Small intestine (tissue), 7 donors: ENCODE measurements around the gene BMP8B. TPM values are rescaled to one million over a fixed set of nuclear protein-coding genes. Genes with fewer than 3 reads are reported as not detected.

Experiments
- DNase-seq, 2 donors: peaks; one replicate each; pipeline versions ENCODE4 v3.0.0 to v3.0.0-alpha.2; 2013
- FAIRE-seq: peaks from 2 replicates; lab custom pipeline; 2012; peaks lifted over from hg19 to GRCh38; lab: Jason Lieb, UNC
- H3K27ac ChIP-seq, 3 donors: one replicate each; pipeline ENCODE4 v1.5.1; 2013; ENCODE audit warnings: low read length in 2 of 3, mild to moderate bottlenecking in 2 of 3, control low read depth in 1 of 3, inconsistent platforms in 1 of 3, low read depth in 1 of 3, moderate library complexity in 1 of 3
- H3K27me3 ChIP-seq, 3 donors: one replicate each; pipeline ENCODE4 v1.6.1; 2013; ENCODE audit warnings: low read length in 3 of 3, inconsistent platforms in 1 of 3; ENCODE audit not compliant: control insufficient read depth in 3 of 3, insufficient read depth in 3 of 3
- H3K36me3 ChIP-seq, 3 donors: one replicate each; pipeline ENCODE4 v1.6.1; 2013; ENCODE audit warnings: low read length in 3 of 3, inconsistent platforms in 1 of 3, low read depth in 1 of 3, mild to moderate bottlenecking in 1 of 3, moderate library complexity in 1 of 3; ENCODE audit not compliant: control insufficient read depth in 3 of 3, insufficient read depth in 2 of 3
- H3K4me1 ChIP-seq, 3 donors: one replicate each; pipeline ENCODE4 v1.6.1; 2013; ENCODE audit warnings: low read length in 2 of 3, inconsistent platforms in 1 of 3, low read depth in 1 of 3, mild to moderate bottlenecking in 1 of 3, moderate library complexity in 1 of 3; ENCODE audit not compliant: control insufficient read depth in 3 of 3, insufficient read depth in 2 of 3
- H3K4me3 ChIP-seq, 3 donors: one replicate each; pipeline ENCODE4 v1.5.1; 2013; ENCODE audit warnings: low read length in 3 of 3, control low read depth in 1 of 3, inconsistent platforms in 1 of 3, low read depth in 1 of 3, mild to moderate bottlenecking in 1 of 3, moderate library complexity in 1 of 3
- H3K9me3 ChIP-seq, 2 donors: one replicate each; pipeline ENCODE4 v1.6.1; 2013; ENCODE audit warnings: low read depth in 1 of 2, low read length in 1 of 2; ENCODE audit not compliant: control insufficient read depth in 2 of 2, insufficient read depth in 1 of 2
- WGBS, 3 donors: extraction: QIAGEN DNeasy Blood & Tissue Kit; methylation state at CpG; one replicate each; pipeline ENCODE4 v1.1.7; 2013; 5-methylcytosine and 5-hydroxymethylcytosine counted together
- polyA plus RNA-seq, 4 donors: library from polyadenylated mRNA; stranded (reverse) in 3 of 4; unstranded in 1 of 4; fragments of 200-250 nt in 3 of 4; fragments of 120-200 nt in 1 of 4; gene quantifications; one replicate each; pipeline versions ENCODE4 v1.2.1 to v1.2.3, GENCODE V29; 2013
- donor health status: healthy with polysubstance abuse.
- donor health status: control.
- donor health status: control.
- donor health status: Bipolar disorder and iron deficiency.
- donor health status: healthy.

Gene BMP8B
- polyA plus RNA-seq, 4 donors: 1.0 to 13.8 (median 7.6) TPM

DNA sequence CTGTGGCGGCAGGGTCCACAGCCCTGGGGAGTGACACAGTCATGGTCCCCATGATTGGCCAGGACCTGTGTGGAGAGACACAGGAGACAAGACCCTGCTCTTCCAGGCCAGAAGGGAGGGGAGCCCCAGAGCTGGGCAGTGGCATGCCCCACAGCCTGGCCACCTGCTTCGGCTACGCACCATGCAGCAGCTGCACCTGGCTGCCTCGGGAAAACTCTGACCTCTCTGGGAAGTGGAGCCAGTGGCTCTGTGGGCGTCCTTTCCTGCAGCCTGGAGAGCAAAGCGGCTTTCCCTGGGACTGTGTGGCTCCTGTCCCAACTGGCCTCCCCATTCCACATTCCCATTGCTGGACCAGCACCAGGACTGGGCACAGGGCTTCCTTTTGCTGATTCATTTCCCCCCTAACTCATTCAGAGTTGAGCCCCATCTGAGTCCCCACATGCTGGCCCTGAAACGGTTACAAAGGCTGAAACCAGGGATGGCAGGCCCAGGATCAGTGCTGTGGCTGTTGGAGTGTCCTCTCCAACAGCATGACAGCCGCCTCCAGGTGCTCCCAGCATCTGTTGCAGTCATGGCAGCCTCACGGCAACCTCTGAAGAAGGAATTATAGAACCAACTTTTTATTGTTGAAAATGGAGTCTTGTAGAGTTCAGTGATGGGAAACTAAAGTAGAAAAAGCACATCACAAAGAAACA is 32.6 kb downstream of the BMP8B start:
- Histone ChIP-seq H3K9me3 (no peaks in the 10 kb centered on the region), H3K27ac (no peak overlapping the region), H3K4me3 (no peak overlapping the region), H3K27me3 (no peaks in the 10 kb centered on the region), H3K4me1 (no peaks in the 10 kb centered on the region), H3K36me3 (peaks cover 21 to 79% (median 22%) of the 10 kb centered on the region in 3 donors)
- DNase-seq (no peak), FAIRE-seq (no peak)
- 84 to 91% (median 85%) methylated on average over 7 to 9 of the region's 9 CpGs for WGBS, 3 donors

DNA sequence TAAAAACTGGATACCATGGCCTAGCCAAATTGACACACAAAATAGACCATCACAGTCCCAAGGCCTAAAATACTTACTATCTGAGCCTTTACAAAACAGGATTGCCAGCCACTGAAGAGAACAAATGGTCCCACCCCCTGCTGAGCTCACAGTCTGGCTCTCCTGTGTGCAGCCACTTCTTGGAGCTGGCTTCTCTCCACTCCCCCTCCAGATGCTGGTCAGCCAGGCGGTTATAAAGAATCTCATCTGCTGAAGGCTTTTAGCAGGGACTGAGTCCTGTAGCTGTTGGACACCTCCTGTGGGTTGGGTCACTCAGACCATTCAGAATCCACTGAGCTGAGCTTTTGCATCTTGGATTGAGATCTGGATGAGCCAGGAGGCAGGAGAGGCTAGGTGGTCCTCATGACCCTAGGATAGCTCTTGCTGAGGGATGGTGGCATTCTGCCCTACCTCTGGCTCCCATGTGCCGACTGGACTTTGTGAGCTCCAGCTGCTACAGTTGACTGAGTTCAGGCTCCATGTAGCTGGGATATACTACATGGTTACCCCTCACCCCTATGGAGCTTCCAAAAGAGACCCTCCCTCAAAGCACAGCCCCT is 33.7 kb downstream of the BMP8B start:
- H3K4me1 ChIP-seq: no peaks in the 10 kb centered on the region
- no peaks in the 10 kb centered on the region for H3K27me3 ChIP-seq
- no peak for FAIRE-seq
- no peak overlapping the region for H3K4me3 ChIP-seq
- peaks cover 23 to 70% (median 25%) of the 10 kb centered on the region in 3 donors for H3K36me3 ChIP-seq
- no peaks in the 10 kb centered on the region for H3K9me3 ChIP-seq
- WGBS, 3 donors: 70 to 94% (median 85%) methylated on average over 2 of the region's 2 CpGs
- H3K27ac ChIP-seq: no peak overlapping the region
- no peak for DNase-seq

DNA sequence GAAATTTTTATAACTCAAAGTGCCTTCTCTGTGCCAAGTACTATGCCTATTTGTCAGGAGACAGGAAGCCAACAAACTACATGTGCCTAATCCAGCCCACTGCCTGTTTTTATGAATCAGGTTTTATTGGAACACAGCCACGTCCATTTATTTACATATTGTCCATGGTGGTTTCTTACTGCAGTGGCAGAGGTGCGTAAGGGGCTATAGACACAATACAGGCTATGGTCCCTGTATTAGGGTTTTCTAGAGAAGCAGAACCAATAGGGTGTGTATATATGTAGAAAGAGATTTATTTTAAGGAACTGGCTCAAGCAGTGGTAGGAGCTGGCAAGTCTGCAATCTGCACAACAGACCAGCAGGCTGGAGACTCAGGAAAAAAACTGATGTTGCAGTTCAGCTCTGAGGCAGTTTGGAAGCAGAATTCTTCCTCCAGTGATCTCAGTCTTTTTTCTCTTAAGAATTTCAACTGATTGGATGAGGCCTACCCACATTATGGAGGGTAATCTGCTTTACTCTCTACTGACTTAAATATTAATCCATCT is 34.6 kb downstream of the BMP8B start:
- Histone ChIP-seq H3K27me3 (no peaks in the 10 kb centered on the region), H3K36me3 (peaks cover 27 to 71% (median 30%) of the 10 kb centered on the region in 3 donors), H3K27ac (no peak overlapping the region), H3K4me1 (no peaks in the 10 kb centered on the region), H3K9me3 (no peaks in the 10 kb centered on the region), H3K4me3 (no peak overlapping the region)
- DNase-seq (no peak), FAIRE-seq (no peak)
- WGBS, 3 donors: 75 to 79% (median 79%) methylated on average over 2 of the region's 2 CpGs

DNA sequence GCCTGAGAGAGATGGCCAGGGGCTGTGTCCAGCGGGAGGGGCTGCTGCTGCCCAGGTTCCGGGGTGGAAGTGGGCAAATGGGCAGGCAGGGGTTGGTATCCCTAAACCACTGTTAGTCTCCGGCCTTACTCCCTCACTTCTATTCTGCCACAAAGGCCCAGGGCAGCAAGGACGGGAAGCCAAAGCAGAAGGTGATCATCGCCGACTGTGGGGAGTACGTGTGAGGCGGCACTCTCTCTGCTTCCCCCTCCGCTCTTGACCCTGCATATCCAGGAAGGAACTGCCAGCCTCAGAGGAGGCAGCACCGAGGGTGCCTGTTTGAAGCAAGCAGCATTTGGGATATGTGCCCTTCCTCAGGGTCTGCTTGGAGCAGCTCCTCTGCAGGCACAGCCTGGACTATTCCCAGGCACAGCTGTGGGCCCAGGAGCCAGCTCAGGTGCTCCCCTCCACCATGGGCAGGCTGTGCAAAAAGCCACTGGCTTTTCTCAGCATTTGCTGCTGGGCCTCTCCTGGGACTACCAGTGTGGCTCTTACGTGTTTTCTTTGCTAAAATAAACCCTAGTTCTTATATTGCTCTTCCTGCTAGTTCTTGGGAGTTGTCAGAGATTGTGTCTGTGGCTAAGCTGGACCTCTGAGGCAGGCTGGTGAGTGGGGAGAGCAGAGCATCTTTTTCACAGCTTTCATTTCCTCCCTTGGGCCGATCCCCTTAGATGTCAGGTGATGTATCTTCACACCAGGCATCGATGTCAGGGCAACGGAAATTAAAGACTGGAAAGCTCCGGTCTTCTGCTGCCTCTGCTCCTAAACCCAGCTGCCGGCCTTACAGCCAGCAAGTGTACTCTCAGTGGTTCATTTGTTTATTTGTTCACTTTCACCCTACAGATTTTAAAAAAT is 35.3 kb downstream of the BMP8B start:
- H3K27ac ChIP-seq: no peak overlapping the region
- no peaks in the 10 kb centered on the region for H3K9me3 ChIP-seq
- H3K36me3 ChIP-seq: peaks cover 30 to 71% (median 32%) of the 10 kb centered on the region in 3 donors
- DNase-seq (no peak), FAIRE-seq (no peak)
- 89 to 94% (median 93%) methylated on average over 16 of the region's 16 CpGs for WGBS, 3 donors
- H3K4me3 ChIP-seq: no peak overlapping the region
- no peaks in the 10 kb centered on the region for H3K4me1 ChIP-seq
- H3K27me3 ChIP-seq: no peaks in the 10 kb centered on the region

DNA sequence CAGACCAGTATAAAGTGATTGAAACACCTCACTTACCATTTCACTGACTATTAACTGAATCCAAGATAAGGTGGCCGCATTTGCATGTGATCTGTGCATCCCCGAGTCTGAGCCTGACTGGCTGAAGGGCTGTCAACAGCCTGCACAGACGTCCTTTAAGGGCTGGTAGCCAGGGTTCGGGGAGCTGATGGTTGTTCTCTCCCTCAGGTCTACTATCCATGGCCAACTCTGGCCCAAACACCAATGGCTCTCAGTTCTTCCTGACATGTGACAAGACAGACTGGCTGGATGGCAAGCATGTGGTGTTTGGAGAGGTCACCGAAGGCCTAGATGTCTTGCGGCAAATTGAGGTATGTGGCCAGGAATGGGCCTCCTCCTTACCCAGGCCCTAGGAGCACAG is 36.0 kb downstream of the BMP8B start:
- no peak for FAIRE-seq

DNA sequence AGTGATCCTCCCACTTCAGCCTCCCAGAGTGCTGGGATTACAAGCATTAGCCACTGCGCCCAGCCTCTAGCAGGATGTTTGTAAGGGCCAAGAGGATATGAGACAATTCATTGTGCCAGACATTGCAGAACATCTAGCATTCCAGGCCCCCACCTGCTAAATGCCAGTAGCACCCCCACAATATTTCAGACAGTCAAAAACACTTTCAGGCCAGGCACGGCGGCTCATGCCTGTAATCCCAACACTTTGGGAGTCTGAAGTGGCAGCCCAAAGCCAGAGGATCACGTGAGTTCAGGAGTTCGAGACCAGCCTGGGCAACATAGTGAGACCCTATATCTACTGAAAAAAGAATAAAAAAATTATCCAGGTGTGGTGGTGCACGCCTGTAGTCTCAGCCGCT is 37.1 kb downstream of the BMP8B start:
- no peak for DNase-seq
- H3K4me1 ChIP-seq: no peaks in the 10 kb centered on the region
- H3K27ac ChIP-seq: no peak overlapping the region
- H3K9me3 ChIP-seq: no peaks in the 10 kb centered on the region
- no peak overlapping the region for H3K4me3 ChIP-seq
- H3K36me3 ChIP-seq: peaks cover 29 to 67% (median 29%) of the 10 kb centered on the region in 3 donors
- no peak for FAIRE-seq
- 96 to 98% (median 98%) methylated on average over 7 of the region's 7 CpGs for WGBS, 3 donors
- no peaks in the 10 kb centered on the region for H3K27me3 ChIP-seq

More for the DNA sequence above, 36.0 kb downstream of the BMP8B start:
- whole genome bisulfite sequencing, 3 donors: 90 to 94% (median 91%) methylated on average over 6 of the region's 6 CpGs
- no peaks in the 10 kb centered on the region for H3K27me3 ChIP-seq
- no peaks in the 10 kb centered on the region for H3K4me1 ChIP-seq
- no peak overlapping the region for H3K4me3 ChIP-seq
- no peak overlapping the region for H3K27ac ChIP-seq
- peaks cover 30 to 74% (median 31%) of the 10 kb centered on the region in 3 donors for H3K36me3 ChIP-seq
- DNase-seq: no peak
- H3K9me3 ChIP-seq: no peaks in the 10 kb centered on the region

DNA sequence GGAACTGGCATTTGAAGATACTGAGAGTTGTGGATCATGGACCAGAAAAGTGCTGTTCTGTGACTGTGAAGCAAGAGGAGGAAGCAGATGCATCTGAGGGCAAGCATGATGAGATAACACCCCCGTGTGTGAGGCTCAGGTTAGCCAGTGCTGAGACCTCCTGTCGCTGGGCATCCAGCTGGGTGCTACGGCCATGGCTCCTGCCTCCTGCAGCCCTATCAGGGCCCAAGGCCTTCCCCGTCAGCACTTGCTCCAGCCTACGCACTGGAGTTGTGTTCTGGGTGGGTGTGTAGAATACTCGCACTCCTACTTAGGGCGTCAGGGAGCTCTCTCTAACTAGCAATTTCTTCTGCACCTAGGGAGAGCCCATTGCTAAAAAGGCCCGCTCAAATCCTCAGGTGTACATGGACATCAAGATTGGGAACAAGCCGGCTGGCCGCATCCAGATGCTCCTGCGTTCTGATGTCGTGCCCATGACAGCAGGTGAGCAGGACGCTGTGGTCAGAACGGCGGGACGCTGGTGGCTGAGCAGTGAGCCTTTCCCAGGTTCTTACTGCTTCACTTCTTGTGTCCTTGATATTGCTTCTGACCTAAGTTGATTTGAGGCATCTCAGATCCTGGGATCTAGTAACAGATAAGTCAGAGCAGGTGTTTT is 43.5 kb downstream of the BMP8B start:
- FAIRE-seq (no peak), DNase-seq (no peak)

More for the DNA sequence above, 43.5 kb downstream of the BMP8B start:
- no peaks in the 10 kb centered on the region for H3K9me3 ChIP-seq
- 95 to 96% (median 96%) methylated on average over 16 of the region's 16 CpGs for WGBS, 3 donors
- H3K4me1 ChIP-seq: no peaks in the 10 kb centered on the region
- no peak overlapping the region for H3K4me3 ChIP-seq
- peaks cover 36 to 53% (median 39%) of the 10 kb centered on the region in 3 donors for H3K36me3 ChIP-seq
- H3K27me3 ChIP-seq: no peaks in the 10 kb centered on the region
- no peak overlapping the region for H3K27ac ChIP-seq
